Progenitor cell of endocrine pancreas (in vitro differentiated cells): ENCODE measurements around the gene ZMYND8. TPM values are rescaled to one million over a fixed set of nuclear protein-coding genes. Genes with fewer than 3 reads are reported as not detected.
"Not testable (repeated sequence)": the region's sequence is repeated elsewhere in the genome, so short reads cannot be mapped to it uniquely, and the experiment has no call there.

ENCODE experiments used
- DNase-seq: peaks from one replicate; pipeline ENCODE4 v3.0.0; 2021; ENCODE audit warnings: low spot score; ENCODE audit not compliant: unreplicated experiment
- H3K27ac Mint-ChIP-seq: 2 replicates; pipeline ENCODE4 v1.8.0; 2021; ENCODE audit warnings: mild to moderate bottlenecking, moderate library complexity, mixed read lengths
- H3K27me3 Mint-ChIP-seq: 2 replicates; pipeline ENCODE4 v1.8.0; 2021; ENCODE audit warnings: mixed read lengths
- H3K36me3 Mint-ChIP-seq: 2 replicates; pipeline ENCODE4 v1.8.0; 2022; ENCODE audit warnings: mixed read lengths; ENCODE audit not compliant: insufficient read depth
- H3K4me1 Mint-ChIP-seq: 2 replicates; pipeline ENCODE4 v1.8.0; 2021; ENCODE audit warnings: low read depth, mixed read lengths
- H3K4me3 Mint-ChIP-seq: 2 replicates; pipeline ENCODE4 v1.8.0; 2021; ENCODE audit warnings: low read depth, mild to moderate bottlenecking, moderate library complexity, mixed read lengths
- H3K9me3 Mint-ChIP-seq: 2 replicates; pipeline ENCODE4 v1.8.0; 2021; ENCODE audit warnings: low read depth, mixed read lengths
- CTCF ChIP-seq: fragments of 200-600 bp; sonication (generic); IDR thresholded peaks from one replicate; pipeline ENCODE4 v1.5.0; 2021; ENCODE audit warnings: antibody characterized with exemption, mild to moderate bottlenecking; ENCODE audit not compliant: unreplicated experiment
- long read RNA-seq: library from polyadenylated mRNA; unstranded; transcript quantifications from one replicate; pipeline ENCODE4 v2.0.0, GENCODE V29; 2020
- total RNA-seq: library from RNA; stranded (reverse); gene quantifications from 2 replicates; pipeline ENCODE4 v1.2.1, GENCODE V29; 2021

ZMYND8 gene
- total RNA-seq: 100 and 102 TPM in 2 replicates
- long read RNA-seq, full-length matches to known transcripts: 39 of 201 reads
- long read RNA-seq, partial matches to known transcripts: 54 of 201 reads
- long read RNA-seq, other reads (novel, unspliced or antisense): 108 of 201 reads

- no peaks in the 10 kb centered on the region for H3K36me3 Mint-ChIP-seq
- no peaks in the 10 kb centered on the region for H3K27me3 Mint-ChIP-seq
- peaks cover 53% of the 10 kb centered on the region for H3K4me1 Mint-ChIP-seq
- peak within 1 kb of the TSS; percentile 48 for H3K4me3 Mint-ChIP-seq
- DNase-seq: peak; percentile 92
- H3K9me3 Mint-ChIP-seq: no peaks in the 10 kb centered on the region
- peak within 1 kb of the TSS; percentile 99 for H3K27ac Mint-ChIP-seq
- no peak for TF ChIP-seq CTCF
Measured at GRCh38 chr20:47356526-47357295, at the start of gene ZMYND8. Gene ZMYND8 (minus strand): TSS chr20:47356699. CDS start chr20:47356670, 29 bp downstream.

- H3K27ac Mint-ChIP-seq: no peak overlapping the region
- H3K4me3 Mint-ChIP-seq: no peak overlapping the region
- no peaks in the 10 kb centered on the region for H3K9me3 Mint-ChIP-seq
- no peaks in the 10 kb centered on the region for H3K36me3 Mint-ChIP-seq
- TF ChIP-seq CTCF: no peak
- no peaks in the 10 kb centered on the region for H3K4me1 Mint-ChIP-seq
- no peaks in the 10 kb centered on the region for H3K27me3 Mint-ChIP-seq
- DNase-seq: no peak
Measured at GRCh38 chr20:47405775-47406325, 49.4 kb upstream of the ZMYND8 start.

GRCh38 chr20:47400685-47401084, 44.2 kb upstream of the ZMYND8 start:
- Mint-ChIP-seq H3K4me3 (no peak overlapping the region), H3K27ac (no peak overlapping the region), H3K9me3 (peaks cover 5% of the 10 kb centered on the region), H3K36me3 (no peaks in the 10 kb centered on the region), H3K4me1 (no peaks in the 10 kb centered on the region), H3K27me3 (no peaks in the 10 kb centered on the region)
- no peak for DNase-seq
- no peak for TF ChIP-seq CTCF

GRCh38 chr20:47397652-47398301, 41.3 kb upstream of the ZMYND8 start:
- no peak for DNase-seq
- Mint-ChIP-seq H3K36me3 (no peaks in the 10 kb centered on the region), H3K9me3 (peaks cover 5% of the 10 kb centered on the region), H3K4me1 (no peaks in the 10 kb centered on the region), H3K27ac (no peak overlapping the region), H3K4me3 (no peak overlapping the region), H3K27me3 (no peaks in the 10 kb centered on the region)
- TF ChIP-seq CTCF: no peak

GRCh38 chr20:47396762-47397476, 40.4 kb upstream of the ZMYND8 start:
- Mint-ChIP-seq H3K27me3 (no peaks in the 10 kb centered on the region), H3K4me1 (no peaks in the 10 kb centered on the region), H3K27ac (no peak overlapping the region), H3K9me3 (peaks cover 5% of the 10 kb centered on the region), H3K4me3 (no peak overlapping the region), H3K36me3 (no peaks in the 10 kb centered on the region)
- DNase-seq: no peak
- TF ChIP-seq CTCF: no peak

GRCh38 chr20:47393796-47394514, 37.5 kb upstream of the ZMYND8 start:
- not testable (repeated sequence) for H3K27ac Mint-ChIP-seq, H3K4me1 Mint-ChIP-seq, H3K9me3 Mint-ChIP-seq, DNase-seq, H3K27me3 Mint-ChIP-seq, H3K4me3 Mint-ChIP-seq, H3K36me3 Mint-ChIP-seq
